ENCODE data around the gene DMP1.

The DMP1 gene

GRCh38 chr4:87697945-87698344 is 47.9 kb downstream of the DMP1 start:
- no peak overlapping the region for H3K4me3 ChIP-seq (ENCODE audit: low read depth, low read length)
- no peak for DNase-seq (ENCODE audit: low read depth, low spot score)
- in situ Hi-C loops (cut with HindIII; ENCODE audit: low sequenced_read_pairs): no loop called here
- TF ChIP-seq CTCF (IDR thresholded peaks at IDR 0.05; ENCODE audit: low read depth, low read length): no peak

DNA sequence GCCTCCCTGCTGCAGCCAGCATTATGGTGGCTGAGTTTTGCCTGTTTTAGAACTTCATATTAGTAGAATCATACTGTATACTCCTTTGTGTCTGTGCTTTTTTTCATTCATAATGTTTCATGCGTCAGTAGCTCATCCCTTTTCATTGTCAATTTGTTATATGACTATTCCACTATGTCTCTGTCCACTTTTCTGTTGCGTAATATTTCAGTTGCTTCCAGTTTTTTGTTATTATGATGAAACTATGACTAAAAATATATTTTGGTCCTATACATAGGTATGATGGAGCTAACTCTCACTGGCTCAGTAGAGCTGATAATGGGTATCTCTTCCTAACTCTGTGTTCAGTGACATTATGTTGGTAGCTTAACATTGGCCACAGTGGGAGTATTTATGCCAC is 48.3 kb downstream of the DMP1 start:
- no peak for DNase-seq (ENCODE audit: low read depth, low spot score)
- TF ChIP-seq CTCF (IDR thresholded peaks at IDR 0.05; ENCODE audit: low read depth, low read length): no peak
- no peak overlapping the region for H3K4me3 ChIP-seq (ENCODE audit: low read depth, low read length)
- in situ Hi-C loops (cut with HindIII; ENCODE audit: low sequenced_read_pairs): no loop called here

DNA sequence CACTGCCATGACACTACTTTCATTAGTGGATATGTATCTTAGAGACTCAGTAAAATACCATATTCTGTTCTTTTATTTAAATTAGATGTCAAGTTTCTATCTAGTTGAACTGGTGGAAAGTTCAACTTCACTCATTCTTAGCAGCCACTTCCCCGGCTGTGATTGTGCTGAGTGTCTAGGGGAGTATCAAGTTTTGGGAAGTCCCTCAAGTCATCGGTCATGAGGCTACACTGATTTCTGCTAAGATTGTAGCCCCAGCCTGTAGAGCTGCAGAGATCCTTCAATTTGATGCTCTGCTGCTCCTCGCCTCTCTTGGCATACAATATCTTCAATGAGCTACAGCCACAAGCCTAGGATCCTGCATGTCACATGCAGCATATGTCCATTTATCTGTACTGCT is 53.9 kb downstream of the DMP1 start:
- no peak overlapping the region for H3K4me3 ChIP-seq (ENCODE audit: low read depth, low read length)
- no peak for DNase-seq (ENCODE audit: low read depth, low spot score)
- no peak for TF ChIP-seq CTCF (IDR thresholded peaks at IDR 0.05; ENCODE audit: low read depth, low read length)
- in situ Hi-C loops (cut with HindIII; ENCODE audit: low sequenced_read_pairs): no loop called here

DNA sequence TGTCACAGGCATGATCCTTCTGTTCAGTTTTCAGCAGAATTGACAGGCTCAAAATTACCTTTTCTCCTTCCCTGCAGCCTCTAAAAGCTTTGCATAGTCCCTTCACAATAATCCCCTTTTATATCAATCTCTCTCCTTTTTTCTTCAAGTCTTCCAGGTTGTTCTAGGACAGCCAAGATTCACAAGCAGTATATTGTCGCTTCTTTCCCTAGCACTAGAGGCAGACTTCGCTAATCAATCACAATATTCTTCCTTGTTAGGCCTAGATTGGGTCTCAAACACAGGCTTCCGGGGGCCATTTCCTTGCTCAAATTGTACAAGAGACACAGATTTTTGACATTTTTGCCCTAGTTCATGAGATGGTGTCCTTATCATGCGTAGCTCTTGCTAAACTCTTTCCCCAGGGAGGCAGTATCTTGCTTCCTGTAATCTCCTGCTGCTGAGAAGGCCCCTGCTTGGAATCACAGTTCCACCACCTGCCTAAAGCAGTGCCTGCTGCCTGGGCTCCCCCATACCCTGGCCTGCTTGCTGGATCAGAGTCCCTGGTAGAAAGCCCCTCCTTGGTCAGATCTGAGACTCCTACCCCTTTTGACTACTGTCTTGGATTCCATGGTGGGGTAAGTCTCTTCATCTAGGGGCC is 57.3 kb downstream of the DMP1 start:
- no peak overlapping the region for H3K4me3 ChIP-seq (ENCODE audit: low read depth, low read length)
- no peak for TF ChIP-seq CTCF (IDR thresholded peaks at IDR 0.05; ENCODE audit: low read depth, low read length)
- no peak for DNase-seq (ENCODE audit: low read depth, low spot score)
- in situ Hi-C loops (cut with HindIII; ENCODE audit: low sequenced_read_pairs): no loop called here

Data from astrocyte of the spinal cord (primary cell).